HL-60 (cell line): ENCODE results near the gene ERCC2.

Source experiments
- DNase-seq, 2 experiments: peaks; one replicate each; pipeline ENCODE4 v3.0.0-alpha.2; 2010 to 2020; ENCODE audit warnings: low read depth in 1 of 2, low spot score in 1 of 2
- H3K27ac ChIP-seq: fragments of 250-450 bp; sonication (Bioruptor Pico); replicated peaks from 2 replicates; pipeline ENCODE4 v1.5.1; 2020; ENCODE audit warnings: mild to moderate bottlenecking, moderate library complexity
- H3K27me3 ChIP-seq: fragments of 250-450 bp; sonication (Bioruptor Pico); 2 replicates; pipeline ENCODE4 v1.5.1; 2021; ENCODE audit warnings: mild to moderate bottlenecking, moderate library complexity; ENCODE audit not compliant: insufficient read depth, poor library complexity, severe bottlenecking
- H3K4me3 ChIP-seq: replicated peaks from 2 replicates; pipeline ENCODE4 v1.5.1; 2011; ENCODE audit warnings: mild to moderate bottlenecking, control low read depth, low read length; ENCODE audit not compliant: insufficient read depth
- GABPA ChIP-seq: IDR thresholded peaks from 2 replicates; pipeline ENCODE4 v1.6.1; 2012; ENCODE audit warnings: low read depth
- POLR2AphosphoS5 ChIP-seq: IDR thresholded peaks from 2 replicates; pipeline ENCODE4 v1.6.1; 2012; ENCODE audit warnings: low read depth
- REST ChIP-seq: IDR thresholded peaks from 2 replicates; pipeline ENCODE4 v1.6.1; 2012; ENCODE audit warnings: low read depth; ENCODE audit not compliant: insufficient replicate concordance
- SPI1 ChIP-seq: IDR thresholded peaks from 2 replicates; pipeline ENCODE4 v1.6.1; 2012; ENCODE audit warnings: low read depth, mild to moderate bottlenecking, borderline replicate concordance
- TF ChIP-seq, protein P1 (sequence below): IDR thresholded peaks from one replicate; pipeline ENCODE4 v1.5.1; 2011; ENCODE audit warnings: low read length, control low read depth, inconsistent platforms; ENCODE audit not compliant: insufficient read depth

ERCC2 gene

GRCh38 chr19:45385392-45386221, 15.2 kb upstream of the ERCC2 start:
- Histone ChIP-seq H3K27ac (no peak overlapping the region), H3K4me3 (no peak overlapping the region), H3K27me3 (peaks cover 20% of the 10 kb centered on the region)
- DNase-seq, result peak in 1 of 2 experiments; percentile 44
- no peak for TF ChIP-seq SPI1
- no peak for TF ChIP-seq POLR2AphosphoS5
- TF ChIP-seq, protein P1, sequence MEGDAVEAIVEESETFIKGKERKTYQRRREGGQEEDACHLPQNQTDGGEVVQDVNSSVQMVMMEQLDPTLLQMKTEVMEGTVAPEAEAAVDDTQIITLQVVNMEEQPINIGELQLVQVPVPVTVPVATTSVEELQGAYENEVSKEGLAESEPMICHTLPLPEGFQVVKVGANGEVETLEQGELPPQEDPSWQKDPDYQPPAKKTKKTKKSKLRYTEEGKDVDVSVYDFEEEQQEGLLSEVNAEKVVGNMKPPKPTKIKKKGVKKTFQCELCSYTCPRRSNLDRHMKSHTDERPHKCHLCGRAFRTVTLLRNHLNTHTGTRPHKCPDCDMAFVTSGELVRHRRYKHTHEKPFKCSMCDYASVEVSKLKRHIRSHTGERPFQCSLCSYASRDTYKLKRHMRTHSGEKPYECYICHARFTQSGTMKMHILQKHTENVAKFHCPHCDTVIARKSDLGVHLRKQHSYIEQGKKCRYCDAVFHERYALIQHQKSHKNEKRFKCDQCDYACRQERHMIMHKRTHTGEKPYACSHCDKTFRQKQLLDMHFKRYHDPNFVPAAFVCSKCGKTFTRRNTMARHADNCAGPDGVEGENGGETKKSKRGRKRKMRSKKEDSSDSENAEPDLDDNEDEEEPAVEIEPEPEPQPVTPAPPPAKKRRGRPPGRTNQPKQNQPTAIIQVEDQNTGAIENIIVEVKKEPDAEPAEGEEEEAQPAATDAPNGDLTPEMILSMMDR, result no peak
- no peak for TF ChIP-seq GABPA
- TF ChIP-seq REST, result no peak

DNA sequence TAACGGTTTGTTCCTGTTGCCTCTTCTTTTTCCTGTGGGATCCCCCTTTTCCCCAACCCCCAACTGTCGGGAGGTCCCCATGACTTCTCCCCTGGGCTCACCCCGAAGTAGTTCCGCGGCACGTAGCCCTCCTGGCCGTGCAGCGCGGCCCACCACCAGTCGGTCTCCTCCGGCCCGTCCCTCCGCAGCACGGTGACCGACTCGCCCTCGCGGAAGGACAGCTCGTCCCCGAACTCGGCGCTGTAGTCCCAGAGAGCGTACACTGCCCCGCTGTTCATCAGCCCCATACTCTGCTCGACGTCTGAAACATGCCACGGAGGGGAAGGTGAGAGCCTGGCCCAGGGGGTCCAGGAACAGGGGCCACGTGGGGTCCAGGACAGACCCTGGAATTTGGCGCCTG, 12.1 kb upstream of the ERCC2 start:
- Histone ChIP-seq H3K27me3 (peaks cover 20% of the 10 kb centered on the region), H3K27ac (no peak overlapping the region), H3K4me3 (no peak overlapping the region)
- DNase-seq, result no peak
- TF ChIP-seq, protein P1, result no peak
- TF ChIP-seq GABPA (no peak), POLR2AphosphoS5 (no peak), SPI1 (no peak), REST (no peak)

DNA sequence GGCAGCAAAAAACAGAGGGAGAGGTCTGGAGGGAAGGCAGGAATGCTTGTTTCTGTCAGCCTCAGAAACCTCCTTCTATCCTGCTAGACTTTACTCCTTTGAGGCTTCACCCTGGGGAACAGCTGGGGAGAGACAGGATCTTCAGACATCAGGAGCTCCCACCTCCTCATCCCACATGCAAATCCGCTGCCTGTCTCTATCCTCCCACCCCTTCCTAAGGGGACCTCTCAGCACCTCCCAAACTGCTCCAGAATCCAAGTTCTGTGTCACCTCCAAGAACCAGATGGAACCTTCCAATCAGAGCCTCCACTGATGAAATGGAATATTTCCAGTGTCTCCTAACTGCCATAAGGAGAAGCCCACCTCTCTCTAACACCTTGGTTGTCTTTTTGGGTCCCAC, 9.7 kb upstream of the ERCC2 start:
- no peak for TF ChIP-seq REST
- TF ChIP-seq, protein P1, result no peak
- no peak for TF ChIP-seq POLR2AphosphoS5
- no peak for TF ChIP-seq GABPA
- TF ChIP-seq SPI1, result no peak
- DNase-seq, result no peak
- no peak overlapping the region for H3K27ac ChIP-seq
- no peak overlapping the region for H3K4me3 ChIP-seq
- peaks cover 3% of the 10 kb centered on the region for H3K27me3 ChIP-seq
